HL-60 (cell line): Measurements from ENCODE around the gene NEDD8.

Source experiments
- POLR2AphosphoS5 ChIP-seq: IDR thresholded peaks from 2 replicates; pipeline ENCODE4 v1.6.1; 2012; ENCODE audit warnings: low read depth
- TF ChIP-seq, protein P1 (sequence below): IDR thresholded peaks from one replicate; pipeline ENCODE4 v1.5.1; 2011; ENCODE audit warnings: low read length, control low read depth, inconsistent platforms; ENCODE audit not compliant: insufficient read depth
- TF ChIP-seq, protein P2 (sequence below): IDR thresholded peaks from 2 replicates; pipeline ENCODE4 v1.6.1; 2012; ENCODE audit warnings: low read depth; ENCODE audit not compliant: insufficient replicate concordance

DNA sequence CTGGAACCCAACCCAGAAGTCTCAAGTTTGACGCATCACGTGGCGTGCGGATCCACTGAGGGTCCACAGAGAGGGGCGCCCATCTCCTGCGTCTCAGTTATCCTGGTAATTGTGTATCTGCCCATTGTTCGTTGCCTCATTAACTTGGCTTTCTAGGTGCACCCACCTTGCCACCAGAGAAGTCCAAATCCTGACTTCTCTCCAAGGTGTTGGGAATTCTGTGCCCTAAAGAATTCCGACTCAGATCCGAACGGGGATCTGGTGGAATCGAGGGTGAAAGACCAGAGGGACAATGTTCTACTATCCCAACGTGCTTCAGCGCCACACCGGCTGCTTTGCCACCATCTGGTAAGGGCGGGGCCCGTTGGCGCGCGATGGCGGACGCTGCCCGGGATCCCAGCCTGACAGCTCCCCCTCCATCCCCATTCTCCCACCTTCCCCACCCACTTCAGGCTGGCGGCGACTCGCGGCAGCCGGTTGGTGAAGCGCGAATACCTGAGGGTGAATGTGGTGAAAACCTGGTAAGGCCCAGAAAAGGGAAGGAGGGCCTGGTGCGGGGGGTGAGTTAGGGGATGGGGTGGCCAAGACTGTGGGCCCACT is 59.8 kb downstream of the NEDD8 start:
- no peak for TF ChIP-seq POLR2AphosphoS5
- TF ChIP-seq, protein P1, sequence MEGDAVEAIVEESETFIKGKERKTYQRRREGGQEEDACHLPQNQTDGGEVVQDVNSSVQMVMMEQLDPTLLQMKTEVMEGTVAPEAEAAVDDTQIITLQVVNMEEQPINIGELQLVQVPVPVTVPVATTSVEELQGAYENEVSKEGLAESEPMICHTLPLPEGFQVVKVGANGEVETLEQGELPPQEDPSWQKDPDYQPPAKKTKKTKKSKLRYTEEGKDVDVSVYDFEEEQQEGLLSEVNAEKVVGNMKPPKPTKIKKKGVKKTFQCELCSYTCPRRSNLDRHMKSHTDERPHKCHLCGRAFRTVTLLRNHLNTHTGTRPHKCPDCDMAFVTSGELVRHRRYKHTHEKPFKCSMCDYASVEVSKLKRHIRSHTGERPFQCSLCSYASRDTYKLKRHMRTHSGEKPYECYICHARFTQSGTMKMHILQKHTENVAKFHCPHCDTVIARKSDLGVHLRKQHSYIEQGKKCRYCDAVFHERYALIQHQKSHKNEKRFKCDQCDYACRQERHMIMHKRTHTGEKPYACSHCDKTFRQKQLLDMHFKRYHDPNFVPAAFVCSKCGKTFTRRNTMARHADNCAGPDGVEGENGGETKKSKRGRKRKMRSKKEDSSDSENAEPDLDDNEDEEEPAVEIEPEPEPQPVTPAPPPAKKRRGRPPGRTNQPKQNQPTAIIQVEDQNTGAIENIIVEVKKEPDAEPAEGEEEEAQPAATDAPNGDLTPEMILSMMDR: no peak
- TF ChIP-seq, protein P2, sequence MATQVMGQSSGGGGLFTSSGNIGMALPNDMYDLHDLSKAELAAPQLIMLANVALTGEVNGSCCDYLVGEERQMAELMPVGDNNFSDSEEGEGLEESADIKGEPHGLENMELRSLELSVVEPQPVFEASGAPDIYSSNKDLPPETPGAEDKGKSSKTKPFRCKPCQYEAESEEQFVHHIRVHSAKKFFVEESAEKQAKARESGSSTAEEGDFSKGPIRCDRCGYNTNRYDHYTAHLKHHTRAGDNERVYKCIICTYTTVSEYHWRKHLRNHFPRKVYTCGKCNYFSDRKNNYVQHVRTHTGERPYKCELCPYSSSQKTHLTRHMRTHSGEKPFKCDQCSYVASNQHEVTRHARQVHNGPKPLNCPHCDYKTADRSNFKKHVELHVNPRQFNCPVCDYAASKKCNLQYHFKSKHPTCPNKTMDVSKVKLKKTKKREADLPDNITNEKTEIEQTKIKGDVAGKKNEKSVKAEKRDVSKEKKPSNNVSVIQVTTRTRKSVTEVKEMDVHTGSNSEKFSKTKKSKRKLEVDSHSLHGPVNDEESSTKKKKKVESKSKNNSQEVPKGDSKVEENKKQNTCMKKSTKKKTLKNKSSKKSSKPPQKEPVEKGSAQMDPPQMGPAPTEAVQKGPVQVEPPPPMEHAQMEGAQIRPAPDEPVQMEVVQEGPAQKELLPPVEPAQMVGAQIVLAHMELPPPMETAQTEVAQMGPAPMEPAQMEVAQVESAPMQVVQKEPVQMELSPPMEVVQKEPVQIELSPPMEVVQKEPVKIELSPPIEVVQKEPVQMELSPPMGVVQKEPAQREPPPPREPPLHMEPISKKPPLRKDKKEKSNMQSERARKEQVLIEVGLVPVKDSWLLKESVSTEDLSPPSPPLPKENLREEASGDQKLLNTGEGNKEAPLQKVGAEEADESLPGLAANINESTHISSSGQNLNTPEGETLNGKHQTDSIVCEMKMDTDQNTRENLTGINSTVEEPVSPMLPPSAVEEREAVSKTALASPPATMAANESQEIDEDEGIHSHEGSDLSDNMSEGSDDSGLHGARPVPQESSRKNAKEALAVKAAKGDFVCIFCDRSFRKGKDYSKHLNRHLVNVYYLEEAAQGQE: no peak
